Measurements from ENCODE around the gene PIEZO2. TPM values are rescaled to one million over a fixed set of nuclear protein-coding genes. Genes with fewer than 3 reads are reported as not detected.

Gene PIEZO2
- polyA plus RNA-seq, 1 donor from 2014 or later, result 0.30 TPM

GRCh38 chr18:10768221-10768620 lies 381.1 kb downstream of the PIEZO2 start:
- Histone ChIP-seq H3F3A (ENCODE audit: insufficient read depth, low read length, poor library complexity, severe bottlenecking) (no peaks in the 10 kb centered on the region), H4K20me1 (ENCODE audit: insufficient read depth) (no peaks in the 10 kb centered on the region), H3K9me3 (ENCODE audit: low read length) (no peaks in the 10 kb centered on the region), H2AFZ (ENCODE audit: low read depth, low read length) (no peak overlapping the region), H3K9ac (ENCODE audit: low read length) (no peak overlapping the region), H3K27ac (ENCODE audit: low read length) (no peak overlapping the region), H3K27me3 (ENCODE audit: insufficient read depth, low read depth, low read length) (no peaks in the 10 kb centered on the region), H3K4me2 (ENCODE audit: low read length) (no peak overlapping the region), H3K9me2 (ENCODE audit: insufficient read depth, low read length) (no peaks in the 10 kb centered on the region), H3K79me2 (replicated peaks; ENCODE audit: insufficient read depth, low read length) (no peaks in the 10 kb centered on the region), H3K4me3 (ENCODE audit: low read length) (no peak overlapping the region), H3K36me3 (ENCODE audit: insufficient read depth, low read length) (no peaks in the 10 kb centered on the region)
- no peak for TF ChIP-seq RAD21 (conservative IDR thresholded peaks at IDR 0.05)
- TF ChIP-seq, protein P1, sequence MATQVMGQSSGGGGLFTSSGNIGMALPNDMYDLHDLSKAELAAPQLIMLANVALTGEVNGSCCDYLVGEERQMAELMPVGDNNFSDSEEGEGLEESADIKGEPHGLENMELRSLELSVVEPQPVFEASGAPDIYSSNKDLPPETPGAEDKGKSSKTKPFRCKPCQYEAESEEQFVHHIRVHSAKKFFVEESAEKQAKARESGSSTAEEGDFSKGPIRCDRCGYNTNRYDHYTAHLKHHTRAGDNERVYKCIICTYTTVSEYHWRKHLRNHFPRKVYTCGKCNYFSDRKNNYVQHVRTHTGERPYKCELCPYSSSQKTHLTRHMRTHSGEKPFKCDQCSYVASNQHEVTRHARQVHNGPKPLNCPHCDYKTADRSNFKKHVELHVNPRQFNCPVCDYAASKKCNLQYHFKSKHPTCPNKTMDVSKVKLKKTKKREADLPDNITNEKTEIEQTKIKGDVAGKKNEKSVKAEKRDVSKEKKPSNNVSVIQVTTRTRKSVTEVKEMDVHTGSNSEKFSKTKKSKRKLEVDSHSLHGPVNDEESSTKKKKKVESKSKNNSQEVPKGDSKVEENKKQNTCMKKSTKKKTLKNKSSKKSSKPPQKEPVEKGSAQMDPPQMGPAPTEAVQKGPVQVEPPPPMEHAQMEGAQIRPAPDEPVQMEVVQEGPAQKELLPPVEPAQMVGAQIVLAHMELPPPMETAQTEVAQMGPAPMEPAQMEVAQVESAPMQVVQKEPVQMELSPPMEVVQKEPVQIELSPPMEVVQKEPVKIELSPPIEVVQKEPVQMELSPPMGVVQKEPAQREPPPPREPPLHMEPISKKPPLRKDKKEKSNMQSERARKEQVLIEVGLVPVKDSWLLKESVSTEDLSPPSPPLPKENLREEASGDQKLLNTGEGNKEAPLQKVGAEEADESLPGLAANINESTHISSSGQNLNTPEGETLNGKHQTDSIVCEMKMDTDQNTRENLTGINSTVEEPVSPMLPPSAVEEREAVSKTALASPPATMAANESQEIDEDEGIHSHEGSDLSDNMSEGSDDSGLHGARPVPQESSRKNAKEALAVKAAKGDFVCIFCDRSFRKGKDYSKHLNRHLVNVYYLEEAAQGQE (IDR thresholded peaks at IDR 0.05; ENCODE audit: borderline replicate concordance), result no peak
- TF ChIP-seq MXI1 (conservative IDR thresholded peaks at IDR 0.05; ENCODE audit: poor library complexity, severe bottlenecking), result no peak

DNA sequence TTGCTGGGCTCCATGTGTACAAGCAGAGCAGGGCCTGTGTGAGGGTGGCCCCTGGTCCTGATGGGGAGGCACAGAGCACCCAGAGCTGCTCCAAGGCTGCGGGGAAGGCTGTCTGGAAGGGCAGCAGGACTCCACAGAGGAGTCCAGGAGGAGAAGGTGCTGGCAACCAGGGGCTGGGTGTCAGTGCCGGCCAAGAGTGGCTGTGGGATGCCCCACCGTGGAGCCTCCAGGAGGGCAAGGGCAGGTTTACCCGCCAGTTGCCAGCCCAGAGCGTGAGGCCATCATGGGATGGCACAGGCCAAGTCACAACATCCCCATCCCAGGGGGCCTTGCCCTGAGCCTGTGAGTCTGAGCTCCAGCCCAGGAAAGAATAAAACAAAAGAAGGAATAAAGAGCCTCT lies 381.7 kb downstream of the PIEZO2 start:
- no peaks in the 10 kb centered on the region for H4K20me1 ChIP-seq (ENCODE audit: insufficient read depth)
- H3K36me3 ChIP-seq (ENCODE audit: insufficient read depth, low read length), result no peaks in the 10 kb centered on the region
- no peak overlapping the region for H3K9ac ChIP-seq (ENCODE audit: low read length)
- no peaks in the 10 kb centered on the region for H3K9me3 ChIP-seq (ENCODE audit: low read length)
- TF ChIP-seq SMC3 (conservative IDR thresholded peaks at IDR 0.05; ENCODE audit: poor library complexity) (no peak), RAD21 (conservative IDR thresholded peaks at IDR 0.05) (no peak), POLR2AphosphoS5 (IDR thresholded peaks at IDR 0.05) (no peak), EZH2 (IDR thresholded peaks at IDR 0.05; ENCODE audit: borderline replicate concordance, insufficient read depth, low read length, poor library complexity, severe bottlenecking) (no peak), TAF1 (IDR thresholded peaks at IDR 0.05; ENCODE audit: low read depth) (no peak), EP300 (conservative IDR thresholded peaks at IDR 0.05; ENCODE audit: poor library complexity, severe bottlenecking) (no peak), MXI1 (conservative IDR thresholded peaks at IDR 0.05; ENCODE audit: poor library complexity, severe bottlenecking) (no peak)
- TF ChIP-seq, protein P2, sequence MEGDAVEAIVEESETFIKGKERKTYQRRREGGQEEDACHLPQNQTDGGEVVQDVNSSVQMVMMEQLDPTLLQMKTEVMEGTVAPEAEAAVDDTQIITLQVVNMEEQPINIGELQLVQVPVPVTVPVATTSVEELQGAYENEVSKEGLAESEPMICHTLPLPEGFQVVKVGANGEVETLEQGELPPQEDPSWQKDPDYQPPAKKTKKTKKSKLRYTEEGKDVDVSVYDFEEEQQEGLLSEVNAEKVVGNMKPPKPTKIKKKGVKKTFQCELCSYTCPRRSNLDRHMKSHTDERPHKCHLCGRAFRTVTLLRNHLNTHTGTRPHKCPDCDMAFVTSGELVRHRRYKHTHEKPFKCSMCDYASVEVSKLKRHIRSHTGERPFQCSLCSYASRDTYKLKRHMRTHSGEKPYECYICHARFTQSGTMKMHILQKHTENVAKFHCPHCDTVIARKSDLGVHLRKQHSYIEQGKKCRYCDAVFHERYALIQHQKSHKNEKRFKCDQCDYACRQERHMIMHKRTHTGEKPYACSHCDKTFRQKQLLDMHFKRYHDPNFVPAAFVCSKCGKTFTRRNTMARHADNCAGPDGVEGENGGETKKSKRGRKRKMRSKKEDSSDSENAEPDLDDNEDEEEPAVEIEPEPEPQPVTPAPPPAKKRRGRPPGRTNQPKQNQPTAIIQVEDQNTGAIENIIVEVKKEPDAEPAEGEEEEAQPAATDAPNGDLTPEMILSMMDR (IDR thresholded peaks at IDR 0.05; ENCODE audit: poor library complexity, severe bottlenecking), result no peak
- TF ChIP-seq, protein P1 (IDR thresholded peaks at IDR 0.05; ENCODE audit: borderline replicate concordance), result no peak
- no peaks in the 10 kb centered on the region for H3K79me2 ChIP-seq (replicated peaks; ENCODE audit: insufficient read depth, low read length)
- no peak overlapping the region for H3K27ac ChIP-seq (ENCODE audit: low read length)
- H3K4me3 ChIP-seq (ENCODE audit: low read length), result no peak overlapping the region
- no peaks in the 10 kb centered on the region for H3K9me2 ChIP-seq (ENCODE audit: insufficient read depth, low read length)
- no peaks in the 10 kb centered on the region for H3F3A ChIP-seq (ENCODE audit: insufficient read depth, low read length, poor library complexity, severe bottlenecking)
- H2AFZ ChIP-seq (ENCODE audit: low read depth, low read length), result no peak overlapping the region
- H3K27me3 ChIP-seq (ENCODE audit: insufficient read depth, low read depth, low read length), result no peaks in the 10 kb centered on the region
- H3K4me2 ChIP-seq (ENCODE audit: low read length), result no peak overlapping the region
